Measurements from ENCODE around the gene PRKCA. TPM values are rescaled to one million over a fixed set of nuclear protein-coding genes. Genes with fewer than 3 reads are reported as not detected.
"Not testable (repeated sequence)": the region's sequence is repeated elsewhere in the genome, so short reads cannot be mapped to it uniquely, and the experiment has no call there.

Gene PRKCA
- total RNA-seq, 1 donor, result 60.5 TPM

- no peak overlapping the region for H3K4me3 ChIP-seq (ENCODE audit: low read depth, low read length)
- TF ChIP-seq, protein P1, sequence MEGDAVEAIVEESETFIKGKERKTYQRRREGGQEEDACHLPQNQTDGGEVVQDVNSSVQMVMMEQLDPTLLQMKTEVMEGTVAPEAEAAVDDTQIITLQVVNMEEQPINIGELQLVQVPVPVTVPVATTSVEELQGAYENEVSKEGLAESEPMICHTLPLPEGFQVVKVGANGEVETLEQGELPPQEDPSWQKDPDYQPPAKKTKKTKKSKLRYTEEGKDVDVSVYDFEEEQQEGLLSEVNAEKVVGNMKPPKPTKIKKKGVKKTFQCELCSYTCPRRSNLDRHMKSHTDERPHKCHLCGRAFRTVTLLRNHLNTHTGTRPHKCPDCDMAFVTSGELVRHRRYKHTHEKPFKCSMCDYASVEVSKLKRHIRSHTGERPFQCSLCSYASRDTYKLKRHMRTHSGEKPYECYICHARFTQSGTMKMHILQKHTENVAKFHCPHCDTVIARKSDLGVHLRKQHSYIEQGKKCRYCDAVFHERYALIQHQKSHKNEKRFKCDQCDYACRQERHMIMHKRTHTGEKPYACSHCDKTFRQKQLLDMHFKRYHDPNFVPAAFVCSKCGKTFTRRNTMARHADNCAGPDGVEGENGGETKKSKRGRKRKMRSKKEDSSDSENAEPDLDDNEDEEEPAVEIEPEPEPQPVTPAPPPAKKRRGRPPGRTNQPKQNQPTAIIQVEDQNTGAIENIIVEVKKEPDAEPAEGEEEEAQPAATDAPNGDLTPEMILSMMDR (IDR thresholded peaks at IDR 0.05; ENCODE audit: insufficient read depth, low read depth, low read length), result no peak
- DNase-seq (ENCODE audit: low read depth), result no peak
These were observed 145.7 kb downstream of the PRKCA start for GRCh38 chr17:66448026-66448639.

- DNase-seq (ENCODE audit: low read depth), result no peak
- H3K4me3 ChIP-seq (ENCODE audit: low read depth, low read length), result no peak overlapping the region
- TF ChIP-seq, protein P1 (IDR thresholded peaks at IDR 0.05; ENCODE audit: insufficient read depth, low read depth, low read length), result no peak
These were observed 147.1 kb downstream of the PRKCA start for GRCh38 chr17:66449418-66449977.

DNA sequence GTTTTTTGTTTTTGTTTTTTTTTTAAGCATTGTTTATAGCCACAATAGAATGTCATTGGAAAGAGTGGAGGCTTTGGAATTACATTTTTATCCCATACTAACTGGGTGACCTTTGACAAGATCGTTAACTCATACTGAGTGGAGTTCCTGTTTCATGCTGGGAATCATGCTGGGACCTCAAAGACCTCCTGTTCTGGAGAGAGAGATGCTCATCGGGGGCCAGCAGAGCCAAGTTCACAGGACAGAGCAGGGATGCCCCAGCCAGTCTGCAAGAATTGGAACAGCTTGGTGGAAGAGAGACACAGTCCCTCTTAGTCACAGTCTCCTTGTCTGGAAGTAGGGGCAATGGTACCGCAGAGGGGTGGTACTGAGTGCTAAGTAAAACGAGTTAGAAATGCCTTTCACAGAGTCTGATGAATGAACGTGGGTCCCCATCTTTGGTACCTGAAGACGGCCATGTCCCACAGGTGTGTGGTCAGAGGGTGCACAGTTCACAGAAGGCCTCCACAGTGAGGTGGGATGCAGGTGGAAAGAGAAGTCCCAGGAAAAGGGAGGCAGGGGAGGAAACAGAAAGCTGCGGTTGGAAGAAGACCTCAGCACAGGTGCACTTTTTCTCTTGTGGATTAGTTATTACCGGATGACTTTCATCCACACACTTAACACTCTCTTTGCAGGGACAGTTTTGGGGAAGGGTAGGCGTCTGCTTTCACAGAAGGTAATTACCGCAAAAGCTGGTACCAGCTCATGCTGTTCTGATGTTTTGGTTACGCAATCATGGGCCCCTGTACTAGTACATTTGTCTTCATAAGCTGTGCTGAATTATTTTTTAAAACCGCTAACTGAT is 147.8 kb downstream of the PRKCA start:
- peak; percentile 35 for DNase-seq (ENCODE audit: low read depth)
- no peak overlapping the region for H3K4me3 ChIP-seq (ENCODE audit: low read depth, low read length)
- TF ChIP-seq, protein P1 (IDR thresholded peaks at IDR 0.05; ENCODE audit: insufficient read depth, low read depth, low read length), result no peak

GRCh38 chr17:66450852-66451158 is 148.4 kb downstream of the PRKCA start:
- no peak overlapping the region for H3K4me3 ChIP-seq (ENCODE audit: low read depth, low read length)
- DNase-seq (ENCODE audit: low read depth), result no peak

DNA sequence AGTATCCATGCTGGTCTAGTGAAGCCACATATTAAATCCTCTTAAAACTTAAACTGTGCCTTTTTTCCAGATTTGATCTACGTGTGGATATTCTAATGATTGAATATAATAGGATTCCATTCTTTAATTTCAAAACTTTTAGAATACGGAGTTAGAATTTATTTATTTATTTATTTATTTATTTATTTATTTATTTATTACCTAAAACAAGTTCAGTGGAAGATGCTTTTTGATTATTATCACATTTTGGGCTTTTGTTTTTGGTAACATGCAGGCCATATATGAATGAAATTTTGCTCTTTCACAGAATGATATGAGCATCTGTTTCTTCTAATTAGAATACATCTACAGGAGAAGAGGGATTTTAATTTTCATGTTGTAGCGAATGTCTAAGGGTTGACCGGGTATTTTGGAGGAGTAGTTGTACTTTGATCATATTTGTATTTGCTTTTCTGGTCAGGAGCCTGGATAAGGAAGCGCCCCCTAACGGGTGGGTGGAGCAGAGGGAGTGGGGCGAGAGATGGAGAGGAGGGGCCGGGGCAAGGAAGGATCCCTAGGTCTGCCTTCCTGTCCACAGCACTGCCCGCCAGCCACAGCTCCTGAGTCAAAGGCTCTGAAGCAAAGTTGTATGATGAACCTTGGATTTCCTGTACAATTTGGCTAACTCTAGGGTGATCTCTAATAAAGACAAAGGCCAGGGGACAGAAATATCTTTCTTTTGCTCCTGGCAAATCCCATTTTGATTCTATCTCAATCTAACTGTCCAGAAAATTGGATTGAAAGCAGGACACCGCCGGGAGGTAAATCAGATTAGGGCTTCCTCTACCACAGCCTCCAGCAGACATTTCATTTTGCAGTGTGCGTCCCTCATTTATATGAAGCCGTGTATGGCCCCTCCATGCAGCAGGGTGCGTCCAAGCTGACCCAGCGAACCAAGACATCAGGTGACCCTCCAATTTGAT is 149.1 kb downstream of the PRKCA start:
- no peak overlapping the region for H3K4me3 ChIP-seq (ENCODE audit: low read depth, low read length)
- TF ChIP-seq, protein P1 (IDR thresholded peaks at IDR 0.05; ENCODE audit: insufficient read depth, low read depth, low read length), result no peak
- no peak for DNase-seq (ENCODE audit: low read depth)

More at GRCh38 chr17:66450852-66451158, 148.4 kb downstream of the PRKCA start:
- TF ChIP-seq, protein P1 (IDR thresholded peaks at IDR 0.05; ENCODE audit: insufficient read depth, low read depth, low read length), result no peak

DNA sequence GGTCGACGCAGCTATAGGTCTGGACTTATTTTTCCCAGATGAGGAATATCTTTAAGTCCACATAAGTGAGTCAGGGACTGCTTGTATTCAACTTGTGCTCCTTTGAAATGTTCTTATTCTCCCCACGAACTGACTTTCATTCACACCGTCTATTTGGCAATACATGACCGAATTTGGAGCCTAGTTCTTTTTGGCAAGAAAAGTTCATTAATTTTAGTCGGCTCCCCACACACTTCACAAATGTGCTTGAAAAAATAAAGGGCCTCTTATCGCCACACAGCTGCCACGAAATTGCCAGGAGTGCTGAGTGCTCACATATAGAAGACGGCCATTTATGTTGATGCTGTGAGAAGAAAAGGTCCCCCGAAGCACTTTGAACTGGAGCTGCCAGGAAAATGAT is 152.6 kb downstream of the PRKCA start:
- no peak overlapping the region for H3K4me3 ChIP-seq (ENCODE audit: low read depth, low read length)
- TF ChIP-seq, protein P1 (IDR thresholded peaks at IDR 0.05; ENCODE audit: insufficient read depth, low read depth, low read length), result no peak
- no peak for DNase-seq (ENCODE audit: low read depth)

DNA sequence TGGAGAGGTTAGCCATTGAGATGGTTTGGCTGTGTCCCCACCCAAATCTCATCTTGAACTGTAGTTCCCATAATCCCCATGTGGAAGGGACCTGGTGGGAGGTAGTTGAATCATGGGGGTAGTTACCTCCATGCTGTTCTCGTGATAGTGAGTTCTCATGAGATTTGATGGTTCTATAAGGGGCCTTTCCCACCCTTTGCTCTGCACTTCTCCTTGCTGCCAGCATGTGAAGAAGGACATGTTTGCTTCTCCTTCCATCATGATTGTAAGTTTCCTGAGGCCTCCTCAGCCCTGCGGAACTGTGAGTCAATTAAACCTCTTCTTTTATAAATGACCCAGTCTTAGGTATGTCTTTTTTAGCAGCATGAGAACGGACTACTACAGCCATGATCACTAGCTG is 155.1 kb downstream of the PRKCA start:
- H3K4me3 ChIP-seq (ENCODE audit: low read depth, low read length); DNase-seq (ENCODE audit: low read depth): not testable (repeated sequence)
